ENCODE data around the gene PTPRM.

PTPRM gene

GRCh38 chr18:8450013-8450412 lies 882.9 kb downstream of the PTPRM start:
- H3K27ac ChIP-seq (ENCODE audit: low read depth, low read length): no peak overlapping the region
- H3K27me3 ChIP-seq (ENCODE audit: control insufficient read depth in 1 of 2, insufficient read depth in 2 of 2, low read length in 2 of 2): no peaks in the 10 kb centered on the region
- H3K9ac ChIP-seq (ENCODE audit: low read length): no peak overlapping the region
- no peaks in the 10 kb centered on the region for H3K4me1 ChIP-seq (ENCODE audit: insufficient read depth, low read length)
- H3K9me3 ChIP-seq (ENCODE audit: low read length): no peaks in the 10 kb centered on the region
- H3K36me3 ChIP-seq (ENCODE audit: insufficient read depth, low read length): no peaks in the 10 kb centered on the region
- H3K4me3 ChIP-seq (ENCODE audit: low read depth in 1 of 2, low read length in 2 of 2): no peak overlapping the region

GRCh38 chr18:8450898-8451665 lies 884.0 kb downstream of the PTPRM start:
- Histone ChIP-seq H3K9ac (ENCODE audit: low read length) (no peak overlapping the region), H3K4me1 (ENCODE audit: insufficient read depth, low read length) (no peaks in the 10 kb centered on the region), H3K9me3 (ENCODE audit: low read length) (no peaks in the 10 kb centered on the region), H3K36me3 (ENCODE audit: insufficient read depth, low read length) (no peaks in the 10 kb centered on the region), H3K27me3 (ENCODE audit: control insufficient read depth in 1 of 2, insufficient read depth in 2 of 2, low read length in 2 of 2) (no peaks in the 10 kb centered on the region), H3K4me3 (ENCODE audit: low read depth in 1 of 2, low read length in 2 of 2) (no peak overlapping the region), H3K27ac (ENCODE audit: low read depth, low read length) (no peak overlapping the region)

- H3K4me3 ChIP-seq (ENCODE audit: low read depth in 1 of 2, low read length in 2 of 2): no peak overlapping the region
- H3K27me3 ChIP-seq (ENCODE audit: control insufficient read depth in 1 of 2, insufficient read depth in 2 of 2, low read length in 2 of 2): no peaks in the 10 kb centered on the region
- no peaks in the 10 kb centered on the region for H3K36me3 ChIP-seq (ENCODE audit: insufficient read depth, low read length)
- H3K4me1 ChIP-seq (ENCODE audit: insufficient read depth, low read length): no peaks in the 10 kb centered on the region
- no peak overlapping the region for H3K27ac ChIP-seq (ENCODE audit: low read depth, low read length)
- no peaks in the 10 kb centered on the region for H3K9me3 ChIP-seq (ENCODE audit: low read length)
- no peak overlapping the region for H3K9ac ChIP-seq (ENCODE audit: low read length)
These were observed 886.4 kb downstream of the PTPRM start for GRCh38 chr18:8453528-8453927.

GRCh38 chr18:8454136-8454535 lies 887.0 kb downstream of the PTPRM start:
- Histone ChIP-seq H3K36me3 (ENCODE audit: insufficient read depth, low read length) (no peaks in the 10 kb centered on the region), H3K27me3 (ENCODE audit: control insufficient read depth in 1 of 2, insufficient read depth in 2 of 2, low read length in 2 of 2) (no peaks in the 10 kb centered on the region), H3K4me1 (ENCODE audit: insufficient read depth, low read length) (no peaks in the 10 kb centered on the region), H3K9ac (ENCODE audit: low read length) (no peak overlapping the region), H3K4me3 (ENCODE audit: low read depth in 1 of 2, low read length in 2 of 2) (no peak overlapping the region), H3K27ac (ENCODE audit: low read depth, low read length) (no peak overlapping the region), H3K9me3 (ENCODE audit: low read length) (no peaks in the 10 kb centered on the region)

GRCh38 chr18:8455661-8456614 lies 888.8 kb downstream of the PTPRM start:
- Histone ChIP-seq H3K9me3 (ENCODE audit: low read length) (no peaks in the 10 kb centered on the region), H3K9ac (ENCODE audit: low read length) (no peak overlapping the region), H3K4me1 (ENCODE audit: insufficient read depth, low read length) (no peaks in the 10 kb centered on the region), H3K27ac (ENCODE audit: low read depth, low read length) (no peak overlapping the region), H3K36me3 (ENCODE audit: insufficient read depth, low read length) (no peaks in the 10 kb centered on the region), H3K27me3 (ENCODE audit: control insufficient read depth in 1 of 2, insufficient read depth in 2 of 2, low read length in 2 of 2) (no peaks in the 10 kb centered on the region), H3K4me3 (ENCODE audit: low read depth in 1 of 2, low read length in 2 of 2) (no peak overlapping the region)
